ENCODE measurements around the gene HSF4.
A peak's percentile ranks its signal among the peaks of the same experiment; 100 is the strongest.

DNA sequence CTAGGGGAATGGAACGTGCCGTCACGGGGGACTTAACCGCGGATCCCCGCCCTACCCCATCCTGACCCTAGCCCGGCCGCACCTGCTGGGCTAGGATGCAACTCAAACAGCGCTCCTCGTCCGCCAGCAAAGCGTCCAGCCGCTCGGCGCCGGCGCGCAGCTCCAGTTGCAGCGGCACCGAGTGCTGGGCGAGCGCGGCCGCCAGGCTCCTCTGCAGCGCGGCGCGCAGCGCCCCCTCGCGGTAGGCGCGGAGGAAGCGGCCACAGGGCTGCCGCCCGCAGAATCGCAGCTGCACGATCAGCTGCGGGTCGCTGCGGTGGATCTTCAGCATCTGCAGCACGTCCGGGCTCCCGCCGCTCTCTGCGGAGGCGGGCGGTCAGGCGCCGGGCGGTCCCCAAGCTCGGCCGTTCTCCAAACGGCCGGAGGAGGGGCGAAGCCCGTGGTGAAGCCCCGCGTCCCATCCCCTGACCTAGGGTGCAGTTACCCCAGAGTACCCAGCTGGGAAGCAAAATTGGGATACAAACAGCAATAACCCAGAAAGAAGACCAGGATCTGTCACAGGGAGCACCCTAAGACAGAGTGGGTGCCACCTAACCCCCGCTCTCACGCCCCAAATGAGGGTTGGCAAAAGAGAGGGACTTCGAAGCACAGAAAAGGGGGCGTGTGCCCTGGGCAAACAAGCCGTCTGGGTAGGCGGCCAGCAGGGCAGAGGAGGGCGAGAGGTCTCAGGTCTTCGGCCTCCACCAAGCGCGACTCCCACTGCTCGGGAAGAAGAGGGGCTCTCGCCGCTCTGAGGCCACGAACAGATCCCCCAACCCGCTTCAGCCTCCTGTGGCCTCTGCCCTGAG is 9.0 kb upstream of the HSF4 start:
- TF ChIP-seq, protein P1, sequence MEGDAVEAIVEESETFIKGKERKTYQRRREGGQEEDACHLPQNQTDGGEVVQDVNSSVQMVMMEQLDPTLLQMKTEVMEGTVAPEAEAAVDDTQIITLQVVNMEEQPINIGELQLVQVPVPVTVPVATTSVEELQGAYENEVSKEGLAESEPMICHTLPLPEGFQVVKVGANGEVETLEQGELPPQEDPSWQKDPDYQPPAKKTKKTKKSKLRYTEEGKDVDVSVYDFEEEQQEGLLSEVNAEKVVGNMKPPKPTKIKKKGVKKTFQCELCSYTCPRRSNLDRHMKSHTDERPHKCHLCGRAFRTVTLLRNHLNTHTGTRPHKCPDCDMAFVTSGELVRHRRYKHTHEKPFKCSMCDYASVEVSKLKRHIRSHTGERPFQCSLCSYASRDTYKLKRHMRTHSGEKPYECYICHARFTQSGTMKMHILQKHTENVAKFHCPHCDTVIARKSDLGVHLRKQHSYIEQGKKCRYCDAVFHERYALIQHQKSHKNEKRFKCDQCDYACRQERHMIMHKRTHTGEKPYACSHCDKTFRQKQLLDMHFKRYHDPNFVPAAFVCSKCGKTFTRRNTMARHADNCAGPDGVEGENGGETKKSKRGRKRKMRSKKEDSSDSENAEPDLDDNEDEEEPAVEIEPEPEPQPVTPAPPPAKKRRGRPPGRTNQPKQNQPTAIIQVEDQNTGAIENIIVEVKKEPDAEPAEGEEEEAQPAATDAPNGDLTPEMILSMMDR (IDR thresholded peaks at IDR 0.05) = peak; percentile 96 to 98 (median 97)
- no peak for TF ChIP-seq POLR2A (IDR thresholded peaks at IDR 0.05)
